Glutamatergic neuron (in vitro differentiated cells): Measurements from ENCODE around the gene USP40. TPM values are rescaled to one million over a fixed set of nuclear protein-coding genes. Genes with fewer than 3 reads are reported as not detected.
"Not testable (repeated sequence)": the region's sequence is repeated elsewhere in the genome, so short reads cannot be mapped to it uniquely, and the experiment has no call there.

Experiments used
- DNase-seq: peaks from one replicate; pipeline ENCODE4 v3.0.0; 2022
- H3K27ac Mint-ChIP-seq: one replicate; pipeline ENCODE4 v1.8.0; 2020; ENCODE audit warnings: mild to moderate bottlenecking, mixed read lengths, inconsistent platforms; ENCODE audit not compliant: unreplicated experiment
- H3K27me3 Mint-ChIP-seq: one replicate; pipeline ENCODE4 v1.8.0; 2020; ENCODE audit warnings: mild to moderate bottlenecking, moderate library complexity, mixed read lengths, inconsistent platforms; ENCODE audit not compliant: unreplicated experiment
- H3K36me3 Mint-ChIP-seq: one replicate; pipeline ENCODE4 v1.8.0; 2020; ENCODE audit warnings: mild to moderate bottlenecking, mixed read lengths, inconsistent platforms; ENCODE audit not compliant: unreplicated experiment
- H3K4me1 Mint-ChIP-seq: one replicate; pipeline ENCODE4 v1.8.0; 2020; ENCODE audit warnings: mild to moderate bottlenecking, low read depth, mixed read lengths, inconsistent platforms; ENCODE audit not compliant: unreplicated experiment
- H3K4me3 Mint-ChIP-seq: one replicate; pipeline ENCODE4 v1.8.0; 2020; ENCODE audit warnings: mild to moderate bottlenecking, mixed read lengths, inconsistent platforms; ENCODE audit not compliant: unreplicated experiment
- H3K9me3 Mint-ChIP-seq: one replicate; pipeline ENCODE4 v1.8.0; 2020; ENCODE audit warnings: mild to moderate bottlenecking, moderate library complexity, mixed read lengths, inconsistent platforms; ENCODE audit not compliant: unreplicated experiment
- total RNA-seq: library from RNA; stranded (reverse); fragmentation: NEBNext Ultra II Directional; extraction: Animal tissue kit (Norgen Biotek cat#: 25700); gene quantifications from one replicate; pipeline ENCODE4 v1.2.1, GENCODE V29; 2021; ENCODE audit not compliant: unreplicated experiment
- TF ChIP-seq, protein P1 (sequence below): fragments of 200-600 bp; sonication (generic); IDR thresholded peaks from one replicate; pipeline ENCODE4 v1.5.0; 2021; ENCODE audit not compliant: partially characterized antibody, unreplicated experiment

The USP40 gene
- total RNA-seq, 1 donor from 2014 or later, result 21.8 TPM

DNA sequence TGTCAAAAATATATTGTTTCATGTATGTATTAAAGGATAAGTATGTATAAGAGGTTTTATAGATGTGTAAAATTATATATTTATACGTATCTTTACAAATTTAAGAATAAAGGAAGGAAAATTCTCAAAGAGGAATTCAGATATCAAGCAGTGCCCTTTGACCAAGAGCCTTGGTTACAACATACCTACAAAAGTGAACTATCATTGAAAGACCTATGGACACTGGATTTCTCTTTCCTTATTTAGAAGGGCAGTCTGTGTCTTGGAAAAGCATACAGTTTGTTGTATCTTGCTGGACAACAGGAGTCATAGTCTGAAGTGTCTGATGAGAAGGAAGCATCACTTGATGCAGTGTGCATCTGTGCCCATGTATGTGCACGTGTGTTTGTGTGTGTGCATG, 21.8 kb upstream of the USP40 start:
- Mint-ChIP-seq H3K27ac (no peak overlapping the region), H3K4me3 (no peak overlapping the region), H3K4me1 (no peaks in the 10 kb centered on the region), H3K36me3 (peaks cover 10% of the 10 kb centered on the region), H3K27me3 (no peaks in the 10 kb centered on the region), H3K9me3 (no peaks in the 10 kb centered on the region)
- TF ChIP-seq, protein P1, sequence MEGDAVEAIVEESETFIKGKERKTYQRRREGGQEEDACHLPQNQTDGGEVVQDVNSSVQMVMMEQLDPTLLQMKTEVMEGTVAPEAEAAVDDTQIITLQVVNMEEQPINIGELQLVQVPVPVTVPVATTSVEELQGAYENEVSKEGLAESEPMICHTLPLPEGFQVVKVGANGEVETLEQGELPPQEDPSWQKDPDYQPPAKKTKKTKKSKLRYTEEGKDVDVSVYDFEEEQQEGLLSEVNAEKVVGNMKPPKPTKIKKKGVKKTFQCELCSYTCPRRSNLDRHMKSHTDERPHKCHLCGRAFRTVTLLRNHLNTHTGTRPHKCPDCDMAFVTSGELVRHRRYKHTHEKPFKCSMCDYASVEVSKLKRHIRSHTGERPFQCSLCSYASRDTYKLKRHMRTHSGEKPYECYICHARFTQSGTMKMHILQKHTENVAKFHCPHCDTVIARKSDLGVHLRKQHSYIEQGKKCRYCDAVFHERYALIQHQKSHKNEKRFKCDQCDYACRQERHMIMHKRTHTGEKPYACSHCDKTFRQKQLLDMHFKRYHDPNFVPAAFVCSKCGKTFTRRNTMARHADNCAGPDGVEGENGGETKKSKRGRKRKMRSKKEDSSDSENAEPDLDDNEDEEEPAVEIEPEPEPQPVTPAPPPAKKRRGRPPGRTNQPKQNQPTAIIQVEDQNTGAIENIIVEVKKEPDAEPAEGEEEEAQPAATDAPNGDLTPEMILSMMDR, result no peak
- no peak for DNase-seq

DNA sequence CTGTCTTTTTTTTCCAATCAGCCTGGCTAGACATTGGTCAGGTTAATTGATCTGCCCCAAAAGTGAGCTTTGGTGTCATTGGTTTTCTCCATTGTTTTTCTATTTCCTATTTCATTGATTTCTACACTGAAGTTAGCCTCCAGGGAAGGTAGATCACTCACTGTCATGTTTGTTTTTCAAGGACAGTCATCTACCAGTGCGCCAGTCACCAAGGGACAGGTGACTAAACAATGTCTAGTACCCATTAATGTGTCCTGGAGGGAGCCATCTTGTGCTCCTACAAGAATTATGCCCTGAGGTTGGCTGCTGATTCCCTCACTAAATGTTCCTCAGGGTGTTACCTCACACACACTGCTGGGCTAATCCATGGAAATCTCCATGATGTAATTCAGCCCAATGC, 17.6 kb upstream of the USP40 start:
- Mint-ChIP-seq H3K4me3 (no peak overlapping the region), H3K9me3 (no peaks in the 10 kb centered on the region), H3K27me3 (no peaks in the 10 kb centered on the region), H3K27ac (no peak overlapping the region), H3K36me3 (peaks cover 10% of the 10 kb centered on the region), H3K4me1 (no peaks in the 10 kb centered on the region)
- TF ChIP-seq, protein P1, result no peak
- DNase-seq, result no peak

DNA sequence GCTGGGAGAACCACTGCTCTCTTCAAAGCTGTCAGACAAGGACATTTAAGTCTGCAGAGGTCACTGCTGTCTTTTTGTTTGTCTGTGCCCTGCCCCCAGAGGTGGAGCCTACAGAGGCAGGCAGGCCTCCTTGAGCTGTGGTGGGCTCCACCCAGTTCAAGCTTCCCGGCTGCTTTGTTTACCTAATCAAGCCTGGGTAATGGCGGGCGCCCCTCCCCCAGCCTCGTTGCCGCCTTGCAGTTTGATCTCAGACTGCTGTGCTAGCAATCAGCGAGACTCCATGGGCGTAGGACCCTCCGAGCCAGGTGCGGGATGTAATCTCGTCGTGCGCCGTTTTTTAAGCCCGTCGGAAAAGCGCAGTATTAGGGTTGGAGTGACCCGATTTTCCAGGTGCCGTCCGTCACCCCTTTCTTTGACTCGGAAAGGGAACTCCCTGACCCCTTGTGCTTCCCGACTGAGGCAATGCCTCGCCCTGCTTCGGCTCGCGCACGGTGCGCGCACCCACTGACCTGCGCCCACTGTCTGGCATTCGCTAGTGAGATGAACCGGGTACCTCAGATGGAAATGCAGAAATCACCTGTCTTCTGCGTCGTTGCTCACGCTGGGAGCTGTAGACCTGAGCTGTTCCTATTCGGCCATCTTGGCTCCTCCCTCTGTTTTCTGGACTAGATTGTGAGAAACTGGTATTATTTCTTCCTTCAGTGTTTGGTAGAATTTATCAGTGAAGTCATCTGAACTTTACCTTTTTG, 16.8 kb upstream of the USP40 start:
- not testable (repeated sequence) for H3K9me3 Mint-ChIP-seq, H3K36me3 Mint-ChIP-seq, H3K27me3 Mint-ChIP-seq, H3K27ac Mint-ChIP-seq, DNase-seq, H3K4me1 Mint-ChIP-seq
- peak overlapping the region; percentile 63 for H3K4me3 Mint-ChIP-seq

DNA sequence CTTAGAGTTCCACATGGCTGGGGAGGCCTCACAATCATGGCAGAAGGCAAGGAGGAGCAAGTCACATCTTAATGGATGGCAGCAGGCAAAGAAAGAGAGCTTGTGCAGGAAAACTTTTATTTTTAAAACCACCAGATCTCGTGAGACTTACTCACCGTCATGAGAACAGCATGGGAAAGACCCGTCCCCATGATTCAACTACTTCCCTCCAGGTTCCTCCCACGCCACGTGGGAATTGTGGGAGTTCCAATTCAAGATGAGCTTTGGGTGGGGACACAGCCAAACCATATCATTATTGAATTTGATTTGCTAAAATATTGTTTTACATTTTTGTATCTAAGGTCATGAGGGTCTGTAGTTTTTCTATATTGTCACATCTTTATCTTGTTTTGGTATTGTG, 10.8 kb upstream of the USP40 start:
- not testable (repeated sequence) for H3K27me3 Mint-ChIP-seq, H3K4me3 Mint-ChIP-seq, DNase-seq, H3K9me3 Mint-ChIP-seq, H3K27ac Mint-ChIP-seq, H3K4me1 Mint-ChIP-seq
- peaks cover 16% of the 10 kb centered on the region for H3K36me3 Mint-ChIP-seq

DNA sequence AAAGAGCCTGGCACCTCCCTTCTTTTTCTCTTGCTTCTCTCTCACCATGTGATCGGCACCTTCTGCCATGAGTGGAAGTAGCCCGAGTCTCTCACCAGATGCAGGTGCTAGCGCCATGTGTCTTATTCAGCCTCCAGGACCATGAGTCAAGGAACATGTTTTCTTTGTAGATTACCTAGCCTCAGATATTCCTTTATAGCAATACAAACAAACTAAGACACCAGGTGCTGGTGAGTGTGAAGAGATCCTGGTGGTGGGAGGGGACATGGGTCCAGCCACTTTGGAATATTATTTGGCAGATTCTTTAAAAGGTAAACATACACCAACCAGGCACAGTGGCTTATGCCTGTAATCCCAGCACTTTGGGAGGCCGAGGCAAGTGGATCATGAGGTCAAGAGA, 5.9 kb upstream of the USP40 start:
- Mint-ChIP-seq H3K36me3 (peaks cover 16% of the 10 kb centered on the region), H3K9me3 (peaks cover 3% of the 10 kb centered on the region), H3K4me3 (no peak overlapping the region), H3K27ac (no peak overlapping the region), H3K27me3 (no peaks in the 10 kb centered on the region), H3K4me1 (no peaks in the 10 kb centered on the region)
- TF ChIP-seq, protein P1, result no peak
- DNase-seq, result no peak

DNA sequence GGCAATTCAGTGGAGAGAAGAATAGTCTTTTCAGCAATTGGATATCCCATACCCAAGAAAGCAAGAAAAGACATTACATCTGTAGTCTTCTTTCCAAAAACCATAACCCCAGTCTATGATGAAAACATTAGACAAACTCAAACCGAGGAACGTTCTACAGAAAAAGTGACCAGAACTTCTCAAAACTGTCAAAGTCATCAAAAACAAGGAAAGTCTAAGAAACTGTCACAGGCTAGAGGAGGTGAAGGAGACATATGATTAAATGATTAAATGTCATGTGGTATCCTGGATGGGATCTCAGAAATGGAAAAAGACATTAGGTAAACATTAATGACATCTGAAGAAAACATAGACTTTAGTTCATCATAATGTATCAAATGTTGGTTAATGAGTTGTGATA, 4.9 kb upstream of the USP40 start:
- Mint-ChIP-seq H3K27me3 (no peaks in the 10 kb centered on the region), H3K4me1 (no peaks in the 10 kb centered on the region), H3K36me3 (peaks cover 8% of the 10 kb centered on the region), H3K4me3 (no peak overlapping the region), H3K27ac (no peak overlapping the region), H3K9me3 (no peaks in the 10 kb centered on the region)
- no peak for DNase-seq
- TF ChIP-seq, protein P1, result no peak
